HCT116 (cell line): ENCODE results near the gene CDH4. TPM values are rescaled to one million over a fixed set of nuclear protein-coding genes. Genes with fewer than 3 reads are reported as not detected.

ENCODE experiments used
- ATAC-seq: fragments of 200-7000 bp; cut with Tn5 transposase; 2 replicates; pipeline ENCODE4 v1.9.1; 2020; ENCODE audit warnings: mild to moderate bottlenecking, moderate library complexity
- BruUV-seq: library from RNA; stranded (reverse); fragments of 400-500 nt; replicated peaks from 2 replicates; lab custom pipeline; 2021; lab: Mats Ljungman, UMichigan
- CTCF ChIA-PET: fragments of 300-600 bp; sonication (Branson Sonifier 250); formaldehyde crosslinking; loops from one replicate; lab custom pipeline; 2021; ENCODE audit warnings: antibody characterized with exemption; lab: Charles Lee
- POLR2A ChIA-PET: fragments of 300-600, 350-600 bp; sonication (Branson Sonifier 250); formaldehyde crosslinking; loops from one replicate; lab custom pipeline; 2021; ENCODE audit warnings: antibody characterized with exemption; lab: Charles Lee
- RAD21 ChIA-PET, 2 experiments: fragments of 300-600 bp; sonication (Branson Sonifier 250); formaldehyde crosslinking; loops; one replicate each; lab custom pipeline; 2023; ENCODE audit warnings: low total read pairs in 2 of 2; ENCODE audit not compliant: uncharacterized antibody in 2 of 2, unreplicated experiment in 2 of 2, low non-redundant PET in 1 of 2; lab: Charles Lee
- DNase-seq: peaks from one replicate; pipeline ENCODE4 v3.0.0-alpha.2; 2010; ENCODE audit warnings: low read depth, low spot score
- H2AFZ ChIP-seq: fragments of 200-600 bp; shearing (Covaris generic), sonication (generic); 2 replicates; pipeline ENCODE4 v1.6.1; 2017; ENCODE audit warnings: low read depth, mixed run types, mixed read lengths, antibody characterized with exemption, low read length; ENCODE audit not compliant: poor library complexity, severe bottlenecking
- H3K27ac ChIP-seq: 2 replicates; pipeline ENCODE4 v1.5.1; 2012; ENCODE audit warnings: low read depth, low read length
- H3K27me3 ChIP-seq: fragments of 200-600 bp; sonication (generic); 2 replicates; pipeline ENCODE4 v1.6.1; 2016; ENCODE audit warnings: mixed run types, low read length, mixed read lengths; ENCODE audit not compliant: insufficient read depth
- H3K36me3 ChIP-seq, 2 experiments: fragments of 200-500 bp in 1 of 2; fragments of 200-600 bp in 1 of 2; sonication (Bioruptor generic) in 1 of 2; sonication (generic) in 1 of 2; 2 replicates each; pipeline versions ENCODE4 v1.5.1 to v1.6.1; 2014 to 2016; ENCODE audit warnings: low read length in 2 of 2, inconsistent platforms in 1 of 2, mixed read lengths in 1 of 2, mixed run types in 1 of 2; ENCODE audit not compliant: insufficient read depth in 2 of 2, control insufficient read depth in 1 of 2
- H3K4me1 ChIP-seq, 2 experiments: fragments of 200-600 bp in 1 of 2; sonication (generic) in 1 of 2; 2 replicates each; pipeline versions ENCODE4 v1.5.1 to v1.6.1; 2012 to 2017; ENCODE audit warnings: low read length in 2 of 2, inconsistent platforms in 1 of 2, mild to moderate bottlenecking in 1 of 2, mixed read lengths in 1 of 2, mixed run types in 1 of 2, moderate library complexity in 1 of 2; ENCODE audit not compliant: insufficient read depth in 2 of 2, control insufficient read depth in 1 of 2
- H3K4me2 ChIP-seq: fragments of 200-600 bp; sonication (generic); 2 replicates; pipeline ENCODE4 v1.6.1; 2017; ENCODE audit warnings: mixed run types, low read length, mixed read lengths
- H3K4me3 ChIP-seq, 2 experiments: fragments of 200-600 bp in 1 of 2; sonication (generic) in 1 of 2; replicated peaks in 1 of 2; 2 replicates each; pipeline ENCODE4 v1.5.1; 2011 to 2016; ENCODE audit warnings: low read length in 2 of 2, control low read depth in 1 of 2, low read depth in 1 of 2, mild to moderate bottlenecking in 1 of 2, mixed read lengths in 1 of 2, mixed run types in 1 of 2
- H3K79me2 ChIP-seq: fragments of 200-600 bp; sonication (generic); 2 replicates; pipeline ENCODE4 v1.6.1; 2017; ENCODE audit warnings: mild to moderate bottlenecking, mixed run types, low read length, moderate library complexity, mixed read lengths; ENCODE audit not compliant: insufficient read depth
- H3K9ac ChIP-seq: fragments of 200-600 bp; sonication (generic); 2 replicates; pipeline ENCODE4 v1.6.1; 2016; ENCODE audit warnings: low read length, mixed read lengths
- H3K9me2 ChIP-seq: fragments of 200-600 bp; sonication (generic), shearing (Covaris generic); 2 replicates; pipeline ENCODE4 v1.6.1; 2017; ENCODE audit warnings: mixed run types, mild to moderate bottlenecking, moderate library complexity; ENCODE audit not compliant: insufficient read depth
- H3K9me3 ChIP-seq, 2 experiments: fragments of 200-500 bp in 1 of 2; fragments of 200-600 bp in 1 of 2; sonication (Bioruptor generic) in 1 of 2; sonication (generic) in 1 of 2; 2 replicates each; pipeline ENCODE4 v1.6.1; 2014 to 2017; ENCODE audit warnings: low read length in 2 of 2, mixed read lengths in 2 of 2, inconsistent platforms in 1 of 2, low read depth in 1 of 2, mild to moderate bottlenecking in 1 of 2, mixed run types in 1 of 2, moderate library complexity in 1 of 2; ENCODE audit not compliant: control insufficient read depth in 1 of 2, insufficient read depth in 1 of 2
- H4K20me1 ChIP-seq: fragments of 200-600 bp; sonication (generic), shearing (Covaris generic); 2 replicates; pipeline ENCODE4 v1.6.1; 2017; ENCODE audit warnings: mixed run types, mild to moderate bottlenecking, moderate library complexity; ENCODE audit not compliant: insufficient read depth
- CBX3 ChIP-seq: IDR thresholded peaks from 2 replicates; pipeline ENCODE4 v1.6.1; 2012; ENCODE audit warnings: low read depth
- CTCF ChIP-seq, 3 experiments: fragments of 200-600 bp in 1 of 3; sonication (generic) in 1 of 3; IDR thresholded peaks in 2 of 3; conservative IDR thresholded peaks in 1 of 3; 2 replicates each; pipeline ENCODE4 v1.5.1; 2012 to 2017; ENCODE audit warnings: low read depth in 2 of 3, low read length in 2 of 3, antibody characterized with exemption in 1 of 3, borderline replicate concordance in 1 of 3, control low read depth in 1 of 3, mild to moderate bottlenecking in 1 of 3, mixed read lengths in 1 of 3, mixed run types in 1 of 3, moderate library complexity in 1 of 3; ENCODE audit not compliant: insufficient read depth in 1 of 3
- EZH2 ChIP-seq: fragments of 200-600 bp; sonication (generic); IDR thresholded peaks from 2 replicates; pipeline ENCODE4 v1.6.1; 2017; ENCODE audit warnings: antibody characterized with exemption, mixed run types
- EZH2phosphoT487 ChIP-seq: fragments of 200-600 bp; IDR thresholded peaks from 2 replicates; pipeline ENCODE4 v1.6.1; 2018; ENCODE audit warnings: antibody characterized with exemption, borderline replicate concordance
- FOSL1 ChIP-seq: IDR thresholded peaks from 2 replicates; pipeline ENCODE4 v1.6.1; 2012; ENCODE audit warnings: low read depth
- JUND ChIP-seq: IDR thresholded peaks from 2 replicates; pipeline ENCODE4 v1.6.1; 2012
- MAX ChIP-seq: IDR thresholded peaks from 2 replicates; pipeline ENCODE4 v1.6.1; 2012
- POLR2AphosphoS5 ChIP-seq: IDR thresholded peaks from 2 replicates; pipeline ENCODE4 v1.6.1; 2011; ENCODE audit warnings: mild to moderate bottlenecking, low read depth, low read length, moderate library complexity
- RAD21 ChIP-seq: IDR thresholded peaks from 2 replicates; pipeline ENCODE4 v1.6.1; 2012; ENCODE audit warnings: low read depth, mild to moderate bottlenecking
- SIN3A ChIP-seq: IDR thresholded peaks from 2 replicates; pipeline ENCODE4 v1.6.1; 2012; ENCODE audit warnings: low read depth
- TCF7L2 ChIP-seq: IDR thresholded peaks from 2 replicates; pipeline ENCODE4 v1.7.0; 2011; ENCODE audit warnings: borderline replicate concordance, inconsistent platforms; ENCODE audit not compliant: insufficient read depth, insufficient read length; ENCODE audit errors: extremely low read depth
- YY1 ChIP-seq: IDR thresholded peaks from 2 replicates; pipeline ENCODE4 v1.6.1; 2011; ENCODE audit warnings: low read length, low read depth, moderate library complexity, mild to moderate bottlenecking; ENCODE audit not compliant: insufficient replicate concordance; ENCODE audit errors: extremely low read depth
- ZNF274 ChIP-seq: fragments of 200-500 bp; sonication (Bioruptor generic); IDR thresholded peaks from 2 replicates; pipeline ENCODE4 v1.6.1; 2014; ENCODE audit warnings: mild to moderate bottlenecking, low read depth, low read length, inconsistent platforms
- intact Hi-C: fragments of 100-400 bp; cut with micrococcal nuclease; formaldehyde crosslinking; loops from 2 replicates; pipeline ENCODE4 v1.10.0; 2022
- total RNA-seq: library from RNA; stranded (reverse); gene quantifications from one replicate; pipeline ENCODE4 v1.2.1, GENCODE V29; 2021; ENCODE audit not compliant: unreplicated experiment

The CDH4 gene
- total RNA-seq, 1 experiment from 2014 or later: not detected

- H3K9ac ChIP-seq: no peak overlapping the region
- ChIA-PET POLR2A (no interaction called here), RAD21 (no interaction called here), CTCF (no interaction called here)
- no peak overlapping the region for H2AFZ ChIP-seq
- H3K27me3 ChIP-seq: peaks cover 63% of the 10 kb centered on the region
- no peak for DNase-seq
- no peaks in the 10 kb centered on the region for H3K36me3 ChIP-seq
- H3K27ac ChIP-seq: no peak overlapping the region
- H3K9me3 ChIP-seq: no peaks in the 10 kb centered on the region
- TF ChIP-seq CTCF (IDR thresholded peaks at IDR 0.05 in 2 of 3, conservative IDR thresholded peaks at IDR 0.05 in 1 of 3; ENCODE audit: borderline replicate concordance in 1 of 3, insufficient read depth in 1 of 3, low read depth in 2 of 3, low read length in 2 of 3) (no peak), EZH2phosphoT487 (no peak), SIN3A (no peak)
- intact Hi-C loops: no loop called here
- H3K9me2 ChIP-seq: no peaks in the 10 kb centered on the region
- no peaks in the 10 kb centered on the region for H4K20me1 ChIP-seq
- H3K4me2 ChIP-seq: no peak overlapping the region
- H3K4me3 ChIP-seq: no peak overlapping the region
- no peaks in the 10 kb centered on the region for H3K4me1 ChIP-seq
- no peaks in the 10 kb centered on the region for H3K79me2 ChIP-seq
- BruUV-seq: no TSS peak
- ATAC-seq: no peak
These were observed 430.3 kb downstream of the CDH4 start for GRCh38 chr20:61682114-61682995.

- H3K27ac ChIP-seq: no peak overlapping the region
- RAD21 ChIA-PET: no interaction called here
- intact Hi-C loops: no loop called here
- H3K9me2 ChIP-seq: no peaks in the 10 kb centered on the region
- no peaks in the 10 kb centered on the region for H3K36me3 ChIP-seq
- H3K27me3 ChIP-seq: peaks cover 63% of the 10 kb centered on the region
- H3K79me2 ChIP-seq: no peaks in the 10 kb centered on the region
- H3K4me3 ChIP-seq: no peak overlapping the region
- DNase-seq (no peak), ATAC-seq (no peak)
- H2AFZ ChIP-seq: no peak overlapping the region
- no peaks in the 10 kb centered on the region for H4K20me1 ChIP-seq
- H3K4me1 ChIP-seq: no peaks in the 10 kb centered on the region
- H3K9me3 ChIP-seq: no peaks in the 10 kb centered on the region
- POLR2A ChIA-PET: no interaction called here
- no TSS peak for BruUV-seq
- H3K9ac ChIP-seq: no peak overlapping the region
- H3K4me2 ChIP-seq: no peak overlapping the region
- CTCF ChIA-PET: no interaction called here
- TF ChIP-seq RAD21: no peak
- TF ChIP-seq TCF7L2: no peak
- TF ChIP-seq MAX: no peak
- no peak for TF ChIP-seq CBX3
- TF ChIP-seq YY1: no peak
- no peak for TF ChIP-seq EZH2
- TF ChIP-seq POLR2AphosphoS5: no peak
- no peak for TF ChIP-seq JUND
- no peak for TF ChIP-seq CTCF (IDR thresholded peaks at IDR 0.05 in 2 of 3, conservative IDR thresholded peaks at IDR 0.05 in 1 of 3; ENCODE audit: borderline replicate concordance in 1 of 3, insufficient read depth in 1 of 3, low read depth in 2 of 3, low read length in 2 of 3)
- no peak for TF ChIP-seq ZNF274
- TF ChIP-seq SIN3A: no peak
- no peak for TF ChIP-seq FOSL1
These were observed 431.1 kb downstream of the CDH4 start for GRCh38 chr20:61682996-61683681.
